Retinal pigment epithelial cell (primary cell): ENCODE data around the gene LMAN1L.
"Not testable (repeated sequence)": the region's sequence is repeated elsewhere in the genome, so short reads cannot be mapped to it uniquely, and the experiment has no call there.

Experiments
- DNase-seq: peaks from one replicate; pipeline ENCODE4 v3.0.0-alpha.2; 2010; ENCODE audit warnings: low read depth
- H3K4me3 ChIP-seq: 2 replicates; pipeline ENCODE4 v1.5.1; 2011; ENCODE audit warnings: mild to moderate bottlenecking, low read length, control low read depth, moderate library complexity
- CTCF ChIP-seq: conservative IDR thresholded peaks from 2 replicates; pipeline ENCODE4 v1.5.1; 2011; ENCODE audit warnings: low read depth, low read length, control low read depth, inconsistent platforms

Gene LMAN1L

GRCh38 chr15:74783072-74783807, 29.4 kb upstream of the LMAN1L start:
- peak overlapping the region; percentile 83 for H3K4me3 ChIP-seq
- TF ChIP-seq CTCF: no peak
- DNase-seq: no peak

GRCh38 chr15:74783808-74784175, 28.8 kb upstream of the LMAN1L start:
- TF ChIP-seq CTCF: no peak
- peak overlapping the region; percentile 83 for H3K4me3 ChIP-seq
- no peak for DNase-seq

GRCh38 chr15:74784426-74785193, 28.0 kb upstream of the LMAN1L start:
- H3K4me3 ChIP-seq: no peak overlapping the region
- DNase-seq: no peak
- no peak for TF ChIP-seq CTCF

- DNase-seq: no peak
- H3K4me3 ChIP-seq: no peak overlapping the region
Observed at GRCh38 chr15:74785194-74786032, 27.2 kb upstream of the LMAN1L start.

GRCh38 chr15:74786081-74786480, 26.6 kb upstream of the LMAN1L start:
- DNase-seq, H3K4me3 ChIP-seq: not testable (repeated sequence)

More at GRCh38 chr15:74785194-74786032, 27.2 kb upstream of the LMAN1L start:
- no peak for TF ChIP-seq CTCF

GRCh38 chr15:74786551-74787165, 26.0 kb upstream of the LMAN1L start:
- TF ChIP-seq CTCF: no peak
- no peak overlapping the region for H3K4me3 ChIP-seq
- no peak for DNase-seq
